Upper lobe of left lung (tissue), 6 donors: ENCODE results near the gene NAMPT. TPM values are rescaled to one million over a fixed set of nuclear protein-coding genes. Genes with fewer than 3 reads are reported as not detected.

ENCODE experiments used
- ATAC-seq, 2 donors: fragments of 200-7000 bp; cut with Tn5 transposase; one replicate each; pipeline ENCODE4 v1.9.1; 2022; ENCODE audit warnings: mild to moderate bottlenecking in 2 of 2, moderate library complexity in 2 of 2; ENCODE audit not compliant: low FRiP score in 2 of 2
- DNase-seq, 2 donors: peaks; one replicate each; pipeline ENCODE4 v3.0.0-alpha.2; 2019 to 2020
- H3K27ac ChIP-seq, 4 donors: fragments of 200-600 bp; sonication (generic); one replicate each; pipeline ENCODE4 v1.5.1; 2016 to 2019
- H3K27me3 ChIP-seq, 4 donors: fragments of 200-600 bp; sonication (generic); one replicate each; pipeline ENCODE4 v1.5.1; 2017 to 2019
- H3K36me3 ChIP-seq, 4 donors: fragments of 200-600 bp; sonication (generic); one replicate each; pipeline ENCODE4 v1.5.1; 2016 to 2019
- H3K4me1 ChIP-seq, 4 donors: fragments of 200-600 bp; sonication (generic); one replicate each; pipeline ENCODE4 v1.5.1; 2018 to 2019
- H3K4me3 ChIP-seq, 4 donors: fragments of 200-600 bp; sonication (generic); one replicate each; pipeline ENCODE4 v1.5.1; 2017 to 2019; ENCODE audit warnings: mild to moderate bottlenecking in 2 of 4, moderate library complexity in 1 of 4
- H3K9me3 ChIP-seq, 4 donors: fragments of 200-600 bp; sonication (generic); one replicate each; pipeline ENCODE4 v1.5.1; 2018 to 2019
- CTCF ChIP-seq, 6 experiments: fragments of 450-650 bp in 4 of 6; fragments of 200-600 bp in 2 of 6; sonication (generic) in 2 of 6; IDR thresholded peaks; one replicate each; pipeline ENCODE4 v1.5.1; 2016 to 2019; ENCODE audit warnings: antibody characterized with exemption in 6 of 6
- EP300 ChIP-seq, 4 donors: sonication (generic); formaldehyde crosslinking; IDR thresholded peaks; one replicate each; pipeline ENCODE4 v1.5.1; 2017; ENCODE audit warnings: antibody characterized with exemption in 4 of 4, control low read depth in 2 of 4
- POLR2A ChIP-seq, 4 donors: fragments of 450-650 bp; IDR thresholded peaks; one replicate each; pipeline ENCODE4 v1.5.1; 2016 to 2017; ENCODE audit warnings: antibody characterized with exemption in 4 of 4, mild to moderate bottlenecking in 2 of 4
- POLR2AphosphoS5 ChIP-seq, 2 donors: sonication (generic); formaldehyde crosslinking; IDR thresholded peaks; one replicate each; pipeline ENCODE4 v1.5.1; 2017; ENCODE audit warnings: antibody characterized with exemption in 2 of 2
- WGBS, 2 donors: methylation state at CpG; one replicate each; pipeline ENCODE4 v1.1.5; 2017 to 2018; 5-methylcytosine and 5-hydroxymethylcytosine counted together
- small RNA-seq, 4 donors: library from RNA; depleted of rRNA; stranded (forward); fragments of <200 nt; gene quantifications; one replicate each; pipeline ENCODE3, GENCODE V24; 2016
- total RNA-seq, 6 donors: library from RNA; depleted of rRNA in 4 of 6; stranded (reverse); fragments of >200 nt in 4 of 6; gene quantifications; one replicate each; pipeline versions ENCODE4 v1.1.0 to v1.2.1, GENCODE V29; 2016 to 2021
- donor health status: DM: no; HTN: no; CAD: no; lungs with moderate emphysema.
- donor health status: DM: no; HTN: yes; CAD: no; lungs with severe emphysema.

Gene NAMPT
- total RNA-seq, 6 donors from 2014 or later: 129 to 326 (median 212) TPM

- H3K4me3 ChIP-seq: no peak overlapping the region
- WGBS, 2 donors: 59 to 79% methylated on average over 1 of the region's 1 CpG
- TF ChIP-seq CTCF (IDR thresholded peaks at IDR 0.05): no peak
- no peak for TF ChIP-seq POLR2A (IDR thresholded peaks at IDR 0.05)
- TF ChIP-seq POLR2AphosphoS5 (IDR thresholded peaks at IDR 0.05): no peak
- no peak for TF ChIP-seq EP300 (IDR thresholded peaks at IDR 0.05)
- H3K27me3 ChIP-seq: no peaks in the 10 kb centered on the region
- H3K9me3 ChIP-seq: no peaks in the 10 kb centered on the region
- ATAC-seq: no peak
- H3K36me3 ChIP-seq: no peaks in the 10 kb centered on the region
- DNase-seq: no peak
- H3K27ac ChIP-seq: no peak overlapping the region
- H3K4me1 ChIP-seq: no peaks in the 10 kb centered on the region
These were observed 81.3 kb downstream of the NAMPT start for GRCh38 chr7:106203473-106203872.

- 77 to 90% methylated on average over 3 of the region's 3 CpGs for WGBS, 2 donors
- H3K9me3 ChIP-seq: no peaks in the 10 kb centered on the region
- no peak for TF ChIP-seq CTCF (IDR thresholded peaks at IDR 0.05)
- no peak for TF ChIP-seq EP300 (IDR thresholded peaks at IDR 0.05)
- TF ChIP-seq POLR2A (IDR thresholded peaks at IDR 0.05): no peak
- no peak for TF ChIP-seq POLR2AphosphoS5 (IDR thresholded peaks at IDR 0.05)
These were observed 83.6 kb downstream of the NAMPT start for GRCh38 chr7:106201164-106201563.

GRCh38 chr7:106199813-106200364, 84.9 kb downstream of the NAMPT start:
- H3K9me3 ChIP-seq: no peaks in the 10 kb centered on the region
- no peak for DNase-seq
- no peaks in the 10 kb centered on the region for H3K36me3 ChIP-seq
- H3K4me3 ChIP-seq: no peak overlapping the region
- H3K27ac ChIP-seq: peak overlapping the region in 2 of 4 donors; percentile 2 to 8
- no peaks in the 10 kb centered on the region for H3K27me3 ChIP-seq
- 73 to 75% methylated on average over 6 of the region's 6 CpGs for WGBS, 2 donors
- no peaks in the 10 kb centered on the region for H3K4me1 ChIP-seq
- ATAC-seq: no peak
- no peak for TF ChIP-seq POLR2AphosphoS5 (IDR thresholded peaks at IDR 0.05)
- TF ChIP-seq CTCF (IDR thresholded peaks at IDR 0.05): no peak
- TF ChIP-seq EP300 (IDR thresholded peaks at IDR 0.05): no peak
- no peak for TF ChIP-seq POLR2A (IDR thresholded peaks at IDR 0.05)

More at GRCh38 chr7:106201164-106201563, 83.6 kb downstream of the NAMPT start:
- H3K27me3 ChIP-seq: no peaks in the 10 kb centered on the region
- H3K4me3 ChIP-seq: no peak overlapping the region
- ATAC-seq (no peak), DNase-seq (no peak)
- H3K36me3 ChIP-seq: no peaks in the 10 kb centered on the region
- no peak overlapping the region for H3K27ac ChIP-seq
- no peaks in the 10 kb centered on the region for H3K4me1 ChIP-seq

GRCh38 chr7:106199024-106199423, 85.8 kb downstream of the NAMPT start:
- WGBS, 2 donors: 91 to 93% methylated on average over 1 of the region's 1 CpG
- Histone ChIP-seq H3K27me3 (no peaks in the 10 kb centered on the region), H3K27ac (no peak overlapping the region), H3K36me3 (no peaks in the 10 kb centered on the region), H3K4me1 (no peaks in the 10 kb centered on the region), H3K9me3 (no peaks in the 10 kb centered on the region), H3K4me3 (no peak overlapping the region)
- ATAC-seq (no peak), DNase-seq (no peak)
- no peak for TF ChIP-seq CTCF (IDR thresholded peaks at IDR 0.05)
- no peak for TF ChIP-seq POLR2AphosphoS5 (IDR thresholded peaks at IDR 0.05)
- no peak for TF ChIP-seq EP300 (IDR thresholded peaks at IDR 0.05)

Small RNA genes within 50 kb of the gene (small RNA-seq; reads per million reads assigned to genes)
- 0 reads per million in 4 donors for gene RNU6-392P

Other genes with a start within 250 kb of the NAMPT start
- gene SYPL1, start 172.7 kb downstream of the NAMPT start, total RNA-seq: 10 to 100 TPM; 24.1 to 100.0 (median 71.7) TPM